ENCODE data around the gene GLYATL1. TPM values are rescaled to one million over a fixed set of nuclear protein-coding genes. Genes with fewer than 3 reads are reported as not detected.

GLYATL1 gene
- total and polyA plus RNA-seq, 2 of the 8 experiments (the other 6 are each of a cell fraction or from before 2014, with no cell fraction given): 8.6 to 10.7 TPM

DNA sequence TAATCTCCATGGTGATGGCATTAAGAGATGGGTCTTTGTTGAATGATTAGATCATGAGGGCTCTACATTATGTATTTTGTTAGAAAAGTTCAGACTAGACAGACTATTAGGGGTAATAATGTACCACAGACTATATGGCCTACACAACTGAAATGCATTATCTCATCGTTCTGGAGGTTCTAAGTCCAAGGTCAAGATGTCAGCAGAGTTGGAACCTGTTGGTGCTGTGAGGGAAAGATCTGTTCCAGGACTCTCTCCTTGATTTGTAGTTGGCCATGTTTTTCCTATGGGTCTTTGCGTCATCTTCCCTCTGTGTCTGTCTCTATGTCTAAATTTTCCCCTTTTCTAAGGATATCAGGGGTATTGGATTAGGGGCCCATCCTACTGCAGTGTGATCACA is 8.4 kb upstream of the GLYATL1 start:
- H3K4me3 ChIP-seq (ENCODE audit: extremely low read depth in 1 of 4, insufficient read depth in 2 of 4, low read depth in 3 of 4, low read length in 4 of 4): no peak overlapping the region
- ChIA-PET POLR2A (ENCODE audit: partially characterized antibody) (no interaction called here), CTCF (ENCODE audit: partially characterized antibody) (no interaction called here)
- H2AFZ ChIP-seq (ENCODE audit: low read length): no peak overlapping the region
- no peak overlapping the region for H3K56ac ChIP-seq (replicated peaks; ENCODE audit: insufficient read length, low read depth, low read length)
- H3K9me3 ChIP-seq (ENCODE audit: insufficient read depth in 2 of 2, low read depth in 1 of 2, low read length in 1 of 2): no peaks in the 10 kb centered on the region
- H3K23me2 ChIP-seq (ENCODE audit: low read depth, low read length): peaks cover 9% of the 10 kb centered on the region
- no peaks in the 10 kb centered on the region; the same call in 1 of the 2 replicates for H3K79me1 ChIP-seq (ENCODE audit: low read depth, low read length)
- no peak overlapping the region for H2BK12ac ChIP-seq (ENCODE audit: low read depth, low read length)
- no peak overlapping the region for H2BK5ac ChIP-seq (ENCODE audit: low read depth, low read length)
- no peaks in the 10 kb centered on the region for H4K20me1 ChIP-seq (replicated peaks in 1 of 2; ENCODE audit: control insufficient read depth in 1 of 2, insufficient read depth in 2 of 2, low read length in 2 of 2)
- 89% methylated on average over 2 of the region's 2 CpGs; no CpG with 5 or more reads in 1 of the 2 experiments for WGBS, 2 experiments (ENCODE audit: extremely low coverage in 1 of 2, insufficient coverage in 1 of 2, insufficient read length in 1 of 2, insufficient replicate concordance in 2 of 2, low coverage in 1 of 2, low lambda C conversion rate in 2 of 2, missing lambda C conversion rate in 1 of 2)
- no peak for FAIRE-seq
- no peak overlapping the region for H3K4ac ChIP-seq (replicated peaks; ENCODE audit: insufficient read length, low read depth, low read length)
- no peak overlapping the region for H2AK5ac ChIP-seq (ENCODE audit: low read depth, low read length)
- no peaks in the 10 kb centered on the region; a peak in 1 of 4 replicates for H3K79me2 ChIP-seq (ENCODE audit: control insufficient read depth in 1 of 2, insufficient read depth in 2 of 2, low read length in 2 of 2)
- no peak overlapping the region for H3K27ac ChIP-seq (ENCODE audit: low read depth, low read length)
- DNase-seq (ENCODE audit: low read depth in 1 of 2, low spot score in 2 of 2): no peak
- no peak overlapping the region for H2BK20ac ChIP-seq (ENCODE audit: low read length)
- no peak overlapping the region for H4K91ac ChIP-seq (replicated peaks; ENCODE audit: insufficient read length, low read length)
- H3K36me3 ChIP-seq (ENCODE audit: control insufficient read depth in 2 of 4, insufficient read depth in 4 of 4, low read length in 3 of 4): no peaks in the 10 kb centered on the region
- H3K27me3 ChIP-seq (replicated peaks in 1 of 4; ENCODE audit: control insufficient read depth in 3 of 4, extremely low read depth in 1 of 4, insufficient read depth in 3 of 4, low read length in 3 of 4): no peaks in the 10 kb centered on the region
- no peak overlapping the region for H2BK120ac ChIP-seq (replicated peaks; ENCODE audit: low read depth, low read length)
- no peak overlapping the region for H3K4me2 ChIP-seq (ENCODE audit: insufficient read depth in 1 of 2, low read depth in 2 of 2, low read length in 2 of 2)
- no peak overlapping the region for H3K18ac ChIP-seq (ENCODE audit: extremely low read depth, low read length)
- H4K8ac ChIP-seq (ENCODE audit: extremely low read depth, insufficient read depth, low read length): no peak overlapping the region
- TF ChIP-seq KDM5A (IDR thresholded peaks at IDR 0.05; ENCODE audit: low read length): no peak
- TF ChIP-seq RFX5 (IDR thresholded peaks at IDR 0.05; ENCODE audit: borderline replicate concordance, low read depth, low read length): no peak
- TF ChIP-seq CTBP2 (IDR thresholded peaks at IDR 0.05; ENCODE audit: borderline replicate concordance, insufficient read depth, insufficient read length, low read length): no peak
- TF ChIP-seq BCL11A (IDR thresholded peaks at IDR 0.05; ENCODE audit: low read depth in 2 of 2, low read length in 2 of 2): no peak
- TF ChIP-seq NRF1 (IDR thresholded peaks at IDR 0.05; ENCODE audit: low read depth, low read length): no peak
- TF ChIP-seq, protein P1, sequence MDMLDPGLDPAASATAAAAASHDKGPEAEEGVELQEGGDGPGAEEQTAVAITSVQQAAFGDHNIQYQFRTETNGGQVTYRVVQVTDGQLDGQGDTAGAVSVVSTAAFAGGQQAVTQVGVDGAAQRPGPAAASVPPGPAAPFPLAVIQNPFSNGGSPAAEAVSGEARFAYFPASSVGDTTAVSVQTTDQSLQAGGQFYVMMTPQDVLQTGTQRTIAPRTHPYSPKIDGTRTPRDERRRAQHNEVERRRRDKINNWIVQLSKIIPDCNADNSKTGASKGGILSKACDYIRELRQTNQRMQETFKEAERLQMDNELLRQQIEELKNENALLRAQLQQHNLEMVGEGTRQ (IDR thresholded peaks at IDR 0.05; ENCODE audit: low read length): no peak
- TF ChIP-seq CHD1 (IDR thresholded peaks at IDR 0.05; ENCODE audit: low read depth, low read length): no peak
- no peak for TF ChIP-seq ASH2L (IDR thresholded peaks at IDR 0.05; ENCODE audit: low read length)
- TF ChIP-seq, protein P2, sequence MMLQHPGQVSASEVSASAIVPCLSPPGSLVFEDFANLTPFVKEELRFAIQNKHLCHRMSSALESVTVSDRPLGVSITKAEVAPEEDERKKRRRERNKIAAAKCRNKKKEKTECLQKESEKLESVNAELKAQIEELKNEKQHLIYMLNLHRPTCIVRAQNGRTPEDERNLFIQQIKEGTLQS (IDR thresholded peaks at IDR 0.05; ENCODE audit: insufficient read depth, low read depth, low read length): no peak
- TF ChIP-seq TCF12 (IDR thresholded peaks at IDR 0.05; ENCODE audit: low read depth, low read length): no peak
- no peak for TF ChIP-seq RAD21 (IDR thresholded peaks at IDR 0.05 in 1 of 2, conservative IDR thresholded peaks at IDR 0.05 in 1 of 2; ENCODE audit: low read depth in 2 of 2, low read length in 2 of 2)
- no peak for TF ChIP-seq EZH2 (IDR thresholded peaks at IDR 0.05; ENCODE audit: low read depth, low read length, severe bottlenecking)
- no peak for TF ChIP-seq BACH1 (IDR thresholded peaks at IDR 0.05; ENCODE audit: low read length)
- H3K23ac ChIP-seq (ENCODE audit: insufficient read length): no peak overlapping the region
- no peak overlapping the region for H3K14ac ChIP-seq (ENCODE audit: insufficient read length)
- H4K5ac ChIP-seq (ENCODE audit: insufficient read length, low read depth, low read length): no peak overlapping the region
- no peak overlapping the region for H3K9ac ChIP-seq (replicated peaks in 1 of 4; ENCODE audit: extremely low read depth in 1 of 4, low read depth in 3 of 4, low read length in 3 of 4)
- H3K4me1 ChIP-seq (replicated peaks in 1 of 4; ENCODE audit: control insufficient read depth in 3 of 4, insufficient read depth in 4 of 4, low read length in 3 of 4): peaks cover 0 to 13% (median 6%) of the 10 kb centered on the region in 4 experiments; a peak in 5 of 7 replicates
- no peak overlapping the region for H2BK15ac ChIP-seq (ENCODE audit: low read length)
